Epithelial cell of proximal tubule (primary cell): ENCODE data around the gene NR3C1. TPM values are rescaled to one million over a fixed set of nuclear protein-coding genes. Genes with fewer than 3 reads are reported as not detected.

ENCODE experiments used
- DNase-seq: peaks from one replicate; pipeline ENCODE4 v3.0.0-alpha.2; 2011; ENCODE audit warnings: low read depth
- H3K4me3 ChIP-seq: 2 replicates; pipeline ENCODE4 v1.5.1; 2011; ENCODE audit warnings: low read depth, mild to moderate bottlenecking, low read length
- CTCF ChIP-seq: conservative IDR thresholded peaks from 2 replicates; pipeline ENCODE4 v1.5.1; 2012; ENCODE audit warnings: low read depth, mild to moderate bottlenecking, low read length
- total RNA-seq: library from RNA; depleted of rRNA; stranded (reverse); fragments of >200 nt; gene quantifications from 2 replicates; pipeline ENCODE4 v1.2.3, GENCODE V29; 2015

NR3C1 gene
- total RNA-seq, 1 donor from 2014 or later: 14.6 TPM

DNA sequence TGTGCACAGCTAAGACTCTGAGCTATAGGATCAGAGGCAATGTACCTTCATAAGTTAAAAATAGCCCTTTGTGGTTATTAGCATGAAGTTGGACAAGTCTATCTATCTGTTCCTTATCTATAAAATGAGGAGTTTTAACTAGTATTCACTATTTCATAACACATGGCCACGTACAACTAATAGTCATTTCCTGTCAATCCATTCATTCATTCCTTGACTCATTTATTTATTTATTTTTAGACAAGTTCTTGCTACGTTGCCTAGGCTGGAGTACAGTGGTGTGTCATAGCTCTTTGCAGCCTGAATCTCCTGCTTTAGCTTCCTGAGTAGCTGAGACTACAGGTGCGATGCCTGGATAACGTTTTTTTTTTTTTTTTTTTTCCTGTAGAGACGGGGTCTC, 92.1 kb downstream of the NR3C1 start:
- no peak for TF ChIP-seq CTCF
- H3K4me3 ChIP-seq: no peak overlapping the region
- DNase-seq: no peak

- TF ChIP-seq CTCF: no peak
- no peak for DNase-seq
- no peak overlapping the region for H3K4me3 ChIP-seq
Measured at GRCh38 chr5:143309661-143310431, 93.6 kb downstream of the NR3C1 start.

DNA sequence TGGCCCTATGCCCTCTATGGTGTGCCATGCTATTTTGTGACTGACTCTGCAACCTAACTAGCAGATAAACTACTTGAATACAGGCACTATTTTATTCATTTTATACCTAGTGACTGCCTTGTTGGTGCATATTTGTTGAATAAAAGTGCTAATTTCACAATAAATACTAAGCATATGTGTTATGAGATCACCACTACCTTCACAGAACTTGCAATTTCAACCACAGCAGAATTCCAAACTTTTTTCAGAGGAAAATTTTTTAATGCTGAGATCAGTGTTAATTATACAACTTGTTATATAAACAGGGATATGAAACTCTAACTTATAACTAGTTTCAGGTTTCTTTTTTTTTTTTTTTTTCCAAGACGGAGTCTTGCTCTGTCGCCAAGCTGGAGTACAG, 94.8 kb downstream of the NR3C1 start:
- H3K4me3 ChIP-seq: no peak overlapping the region
- DNase-seq: no peak
- TF ChIP-seq CTCF: no peak

DNA sequence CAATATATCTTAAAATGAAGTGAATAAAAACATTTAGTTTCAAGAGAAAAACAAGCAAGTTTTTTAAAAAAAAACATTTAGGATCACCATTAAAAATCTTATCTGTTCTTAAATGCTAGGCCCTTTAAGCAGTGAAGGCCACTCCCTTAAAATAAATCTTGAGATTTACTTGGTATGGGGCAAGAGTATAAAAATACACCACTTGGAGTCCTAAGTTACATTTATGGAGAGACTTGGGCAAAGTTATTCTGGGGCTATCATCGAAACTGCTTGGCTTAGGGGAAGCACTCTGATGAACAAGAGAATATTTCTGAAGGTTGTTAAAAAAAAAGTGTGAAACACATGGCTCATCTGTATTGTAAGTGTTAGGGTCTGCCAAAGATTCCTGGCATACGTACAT, 97.4 kb downstream of the NR3C1 start:
- no peak for TF ChIP-seq CTCF
- DNase-seq: no peak
- no peak overlapping the region for H3K4me3 ChIP-seq

DNA sequence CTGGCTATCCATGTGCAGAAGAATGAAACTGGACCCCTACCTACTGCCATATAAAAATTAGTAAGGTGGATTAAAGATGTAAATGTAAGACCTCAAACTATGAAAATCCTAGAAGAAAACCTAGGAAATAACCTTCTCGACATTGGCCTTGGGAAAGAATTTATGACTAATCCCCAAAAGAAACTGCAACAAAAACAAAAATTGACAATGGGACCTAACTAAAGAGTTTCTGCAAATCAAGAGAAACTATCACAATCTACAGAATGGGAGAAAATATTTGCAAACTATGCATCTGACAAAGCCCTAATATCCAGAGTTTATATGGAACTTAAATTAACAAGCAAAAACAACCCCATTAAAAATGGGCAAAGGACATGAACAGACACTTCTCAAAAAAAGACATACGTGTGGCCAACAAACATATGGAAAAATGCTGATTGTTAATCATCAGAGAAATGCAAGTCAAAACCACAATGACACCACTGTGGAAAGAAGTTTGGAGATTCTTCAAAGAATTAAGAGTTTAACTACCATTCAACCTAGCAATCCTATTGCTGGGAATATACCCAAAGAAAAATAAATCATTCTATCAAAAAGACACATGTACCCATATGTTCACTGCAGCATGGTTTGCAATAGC, 98.5 kb downstream of the NR3C1 start:
- DNase-seq: no peak
- TF ChIP-seq CTCF: no peak
- no peak overlapping the region for H3K4me3 ChIP-seq

DNA sequence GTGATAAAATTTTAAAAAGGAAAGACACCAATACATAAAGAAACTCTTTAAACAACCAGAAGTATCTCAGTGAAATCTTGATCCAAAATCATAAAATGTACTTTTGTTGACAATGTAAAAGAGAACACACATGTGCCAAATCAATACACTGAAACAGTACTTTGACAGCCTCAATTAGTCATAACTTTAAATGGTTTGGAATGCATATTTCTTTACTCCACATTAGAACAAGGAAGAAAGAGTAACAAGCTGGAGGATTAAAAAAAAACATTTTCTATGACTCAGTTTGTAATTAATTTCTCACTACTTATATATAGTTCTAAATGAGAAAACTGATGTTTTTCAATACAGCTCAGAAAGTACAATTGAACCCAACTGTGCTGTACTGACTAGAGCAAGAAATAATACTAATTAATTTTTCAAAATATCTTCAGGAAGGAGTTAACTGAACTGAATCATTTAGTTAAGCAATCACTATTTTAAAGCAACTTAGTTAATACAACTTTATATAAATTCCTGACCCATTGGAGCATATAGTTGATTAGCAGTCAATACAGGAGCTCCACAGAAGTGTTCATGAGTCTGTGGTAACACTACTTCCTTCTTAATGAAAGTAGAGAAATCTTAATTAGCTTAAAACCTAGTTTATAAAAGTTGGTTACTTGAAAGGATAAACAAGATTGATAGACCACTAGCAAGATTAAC, 101.0 kb downstream of the NR3C1 start:
- no peak overlapping the region for H3K4me3 ChIP-seq
- TF ChIP-seq CTCF: no peak
- DNase-seq: peak; percentile 37
